MM.1S (cell line): ENCODE results near the gene GPD1.

ENCODE experiments used
- DNase-seq: peaks from one replicate; pipeline ENCODE4 v3.0.0-alpha.2; 2015
- H2AFZ ChIP-seq: fragments of 300-600 bp; sonication (generic); 2 replicates; pipeline ENCODE4 v1.6.0; 2016; ENCODE audit warnings: antibody characterized with exemption, low read length
- H3F3A ChIP-seq: fragments of 300-600 bp; sonication (generic); 2 replicates; pipeline ENCODE4 v1.6.1; 2016; ENCODE audit warnings: mild to moderate bottlenecking, antibody characterized with exemption, low read length, moderate library complexity, mixed read lengths; ENCODE audit not compliant: insufficient read depth
- H3K27ac ChIP-seq: fragments of 300-600 bp; sonication (generic); 2 replicates; pipeline ENCODE4 v1.5.1; 2016; ENCODE audit warnings: mild to moderate bottlenecking, low read length
- H3K27me3 ChIP-seq: fragments of 300-600 bp; sonication (generic); replicated peaks from 2 replicates; pipeline ENCODE4 v1.6.0; 2016; ENCODE audit warnings: low read length; ENCODE audit not compliant: insufficient read depth
- H3K36me3 ChIP-seq: fragments of 300-600 bp; sonication (generic); replicated peaks from 2 replicates; pipeline ENCODE4 v1.6.1; 2016; ENCODE audit warnings: mild to moderate bottlenecking, low read length, mixed read lengths; ENCODE audit not compliant: insufficient read depth
- H3K4me1 ChIP-seq: fragments of 300-600 bp; sonication (generic); 2 replicates; pipeline ENCODE4 v1.6.1; 2016; ENCODE audit warnings: low read length, mixed read lengths
- H3K4me2 ChIP-seq: fragments of 300-600 bp; sonication (generic); 2 replicates; pipeline ENCODE4 v1.6.0; 2016; ENCODE audit warnings: low read depth, low read length
- H3K4me3 ChIP-seq: fragments of 300-600 bp; sonication (generic); 2 replicates; pipeline ENCODE4 v1.5.1; 2016; ENCODE audit warnings: low read length, mixed read lengths
- H3K79me2 ChIP-seq: fragments of 300-600 bp; sonication (generic); 2 replicates; pipeline ENCODE4 v1.6.1; 2016; ENCODE audit warnings: mixed run types, low read length, mixed read lengths
- H3K9ac ChIP-seq: fragments of 300-600 bp; sonication (generic); 2 replicates; pipeline ENCODE4 v1.6.1; 2016; ENCODE audit warnings: low read length, mixed read lengths
- H3K9me2 ChIP-seq: fragments of 300-600 bp; sonication (generic); replicated peaks from 2 replicates; pipeline ENCODE4 v1.6.1; 2016; ENCODE audit warnings: mild to moderate bottlenecking, low read length, mixed read lengths; ENCODE audit not compliant: insufficient read depth
- H3K9me3 ChIP-seq: fragments of 300-600 bp; sonication (generic); replicated peaks from 2 replicates; pipeline ENCODE4 v1.6.1; 2016; ENCODE audit warnings: mild to moderate bottlenecking, low read length, mixed read lengths; ENCODE audit not compliant: insufficient read depth
- H4K20me1 ChIP-seq: fragments of 300-600 bp; sonication (generic); 2 replicates; pipeline ENCODE4 v1.6.1; 2016; ENCODE audit warnings: mild to moderate bottlenecking, low read length, moderate library complexity, mixed read lengths; ENCODE audit not compliant: insufficient read depth
- CTCF ChIP-seq: fragments of 300-600 bp; sonication (generic); IDR thresholded peaks from 2 replicates; pipeline ENCODE4 v1.5.1; 2016; ENCODE audit warnings: antibody characterized with exemption, low read length, mixed read lengths
- EZH2 ChIP-seq: fragments of 300-600 bp; sonication (generic); optimal IDR thresholded peaks from 2 replicates; pipeline ENCODE3; 2017; ENCODE audit warnings: low read depth, mild to moderate bottlenecking, antibody characterized with exemption, low read length, mixed read lengths
- EZH2phosphoT487 ChIP-seq: fragments of 300-600 bp; sonication (generic); IDR thresholded peaks from 2 replicates; pipeline ENCODE4 v1.6.1; 2018; ENCODE audit warnings: antibody characterized with exemption, low read length

Gene GPD1

GRCh38 chr12:50117057-50117622 lies 13.3 kb downstream of the GPD1 start:
- no peaks in the 10 kb centered on the region for H3K4me1 ChIP-seq
- H3K4me2 ChIP-seq = no peak overlapping the region
- H3K4me3 ChIP-seq = no peak overlapping the region
- no peaks in the 10 kb centered on the region for H3K36me3 ChIP-seq
- DNase-seq = no peak
- no peak overlapping the region for H2AFZ ChIP-seq
- no peak for TF ChIP-seq CTCF
- no peak for TF ChIP-seq EZH2phosphoT487
- TF ChIP-seq EZH2 = no peak
- H3K79me2 ChIP-seq = peaks cover 75% of the 10 kb centered on the region
- peaks cover 7% of the 10 kb centered on the region for H3F3A ChIP-seq
- H3K9me3 ChIP-seq = no peaks in the 10 kb centered on the region
- no peak overlapping the region for H3K9ac ChIP-seq
- H3K27me3 ChIP-seq = no peaks in the 10 kb centered on the region
- no peaks in the 10 kb centered on the region for H3K9me2 ChIP-seq
- no peaks in the 10 kb centered on the region for H4K20me1 ChIP-seq
- H3K27ac ChIP-seq = no peak overlapping the region

DNA sequence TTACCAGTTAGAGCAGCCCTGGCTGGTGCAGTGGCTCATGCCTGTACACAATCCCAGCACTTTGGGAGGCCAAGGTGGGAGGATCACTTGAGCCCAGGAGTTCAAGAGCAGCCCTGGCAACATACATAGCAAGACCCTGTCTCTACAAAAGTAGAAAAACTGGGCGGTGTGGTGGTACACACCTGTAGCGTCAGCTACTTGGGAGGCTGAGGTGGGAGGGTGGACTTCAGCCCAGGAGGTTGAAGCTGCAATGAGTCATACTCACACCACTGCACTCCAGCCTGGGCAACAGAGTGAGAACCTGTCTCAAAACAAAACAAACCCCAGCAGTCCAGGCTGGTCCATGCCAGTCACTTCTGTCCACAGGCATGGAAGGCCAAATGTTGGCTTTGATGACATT lies 15.6 kb downstream of the GPD1 start:
- Histone ChIP-seq H3K9me3 (no peaks in the 10 kb centered on the region), H2AFZ (no peak overlapping the region), H3F3A (no peaks in the 10 kb centered on the region), H3K27ac (no peak overlapping the region), H3K9me2 (no peaks in the 10 kb centered on the region), H3K79me2 (peaks cover 58% of the 10 kb centered on the region), H3K4me3 (no peak overlapping the region), H3K36me3 (no peaks in the 10 kb centered on the region), H4K20me1 (no peaks in the 10 kb centered on the region), H3K27me3 (no peaks in the 10 kb centered on the region), H3K4me1 (no peaks in the 10 kb centered on the region), H3K9ac (no peak overlapping the region), H3K4me2 (no peak overlapping the region)
- TF ChIP-seq EZH2phosphoT487 = no peak
- no peak for TF ChIP-seq CTCF
- no peak for TF ChIP-seq EZH2
- DNase-seq = no peak

DNA sequence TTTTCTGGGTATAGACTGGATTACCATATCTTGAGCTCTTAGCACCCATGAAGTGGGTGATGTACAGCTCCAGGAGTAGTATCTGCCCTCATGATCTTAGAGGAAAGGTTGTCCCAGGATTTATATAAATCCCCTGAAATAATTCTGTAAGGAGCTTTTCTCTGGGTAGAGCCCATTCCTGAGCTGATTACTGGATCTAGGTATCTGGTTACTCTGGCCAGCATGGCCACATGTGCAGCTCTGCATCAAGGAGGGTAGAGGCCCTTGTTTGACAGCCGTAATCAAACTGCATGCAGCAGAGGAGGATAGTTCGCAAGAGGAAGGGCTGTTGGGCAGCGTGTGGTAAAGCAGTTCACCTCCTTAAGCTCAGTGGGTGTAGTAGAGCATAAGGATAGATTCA lies 16.7 kb downstream of the GPD1 start:
- no peaks in the 10 kb centered on the region for H3F3A ChIP-seq
- no peaks in the 10 kb centered on the region for H3K27me3 ChIP-seq
- no peaks in the 10 kb centered on the region for H3K9me2 ChIP-seq
- no peaks in the 10 kb centered on the region for H3K36me3 ChIP-seq
- 0 out of 2 replicates have a peak, but pooled peaks cover 4% of the 10 kb centered on the region for H3K4me1 ChIP-seq
- H2AFZ ChIP-seq = no peak overlapping the region
- no peaks in the 10 kb centered on the region for H4K20me1 ChIP-seq
- no peak overlapping the region for H3K4me3 ChIP-seq
- TF ChIP-seq EZH2phosphoT487 (no peak), EZH2 (no peak), CTCF (no peak)
- no peak for DNase-seq
- no peak overlapping the region for H3K4me2 ChIP-seq
- no peak overlapping the region for H3K9ac ChIP-seq
- H3K9me3 ChIP-seq = no peaks in the 10 kb centered on the region
- no peak overlapping the region for H3K27ac ChIP-seq
- peaks cover 47% of the 10 kb centered on the region for H3K79me2 ChIP-seq
